Amniotic epithelial cell (primary cell): ENCODE data around the gene TMEM231.

Experiments used
- DNase-seq: peaks from one replicate; pipeline ENCODE4 v3.0.0-alpha.2; 2010; ENCODE audit warnings: low read depth

Gene TMEM231

GRCh38 chr16:75488322-75488721, 67.7 kb downstream of the TMEM231 start:
- DNase-seq = no peak
